Thoracic aorta (tissue), 2 donors: ENCODE results near the gene BEST1. TPM values are rescaled to one million over a fixed set of nuclear protein-coding genes. Genes with fewer than 3 reads are reported as not detected.
A peak's percentile ranks its signal among the peaks of the same experiment; 100 is the strongest.

Experiments used
- ATAC-seq: fragments of 150-250 bp; one replicate; pipeline ENCODE4 v1.8.0; 2017; ENCODE audit warnings: low read depth; ENCODE audit not compliant: insufficient number of reproducible peaks, low FRiP score
- DNase-seq: peaks from one replicate; pipeline ENCODE4 v3.0.0-alpha.2; 2020; ENCODE audit warnings: low spot score
- H3K27ac ChIP-seq, 2 donors: fragments of 200-600 bp; sonication (generic); 1 replicate in 1 of 2; 2 replicates in 1 of 2; pipeline ENCODE4 v1.5.1; 2016; ENCODE audit warnings: mild to moderate bottlenecking in 2 of 2, moderate library complexity in 2 of 2
- H3K27me3 ChIP-seq: fragments of 200-600 bp; sonication (generic); replicated peaks from 2 replicates; pipeline ENCODE4 v1.6.0; 2016; ENCODE audit warnings: mild to moderate bottlenecking; ENCODE audit not compliant: insufficient read depth
- H3K36me3 ChIP-seq: fragments of 200-600 bp; sonication (generic); one replicate; pipeline ENCODE4 v1.5.1; 2016
- H3K4me1 ChIP-seq, 2 donors: fragments of 200-600 bp; sonication (generic); 1 replicate in 1 of 2; 2 replicates in 1 of 2; pipeline versions ENCODE4 v1.5.1 to v1.6.0; 2016; ENCODE audit warnings: low read depth in 2 of 2, mild to moderate bottlenecking in 1 of 2; ENCODE audit not compliant: control insufficient read depth in 1 of 2
- H3K4me3 ChIP-seq: fragments of 200-600 bp; sonication (generic); 2 replicates; pipeline ENCODE4 v1.5.1; 2016; ENCODE audit warnings: mild to moderate bottlenecking
- H3K9me3 ChIP-seq: fragments of 200-600 bp; sonication (generic); 2 replicates; pipeline ENCODE4 v1.5.1; 2016
- CTCF ChIP-seq: fragments of 200-600 bp; sonication (generic); IDR thresholded peaks from one replicate; pipeline ENCODE4 v1.5.1; 2019; ENCODE audit warnings: antibody characterized with exemption
- total RNA-seq, 2 donors: library from RNA; depleted of rRNA; stranded (reverse); fragments of >200 nt; gene quantifications; one replicate each; pipeline versions ENCODE4 v1.1.0 to v1.2.3, GENCODE V29; 2016

The BEST1 gene
- total RNA-seq, 2 donors from 2014 or later: 4.7 to 8.0 TPM

- Histone ChIP-seq H3K27ac (no peak overlapping the region), H3K9me3 (no peaks in the 10 kb centered on the region), H3K27me3 (no peaks in the 10 kb centered on the region), H3K36me3 (peaks cover 4% of the 10 kb centered on the region), H3K4me1 (peaks cover 0 to 5% of the 10 kb centered on the region in 2 donors), H3K4me3 (no peak overlapping the region)
- ATAC-seq (no peak), DNase-seq (no peak)
- no peak for TF ChIP-seq CTCF
These were observed 37.6 kb upstream of the BEST1 start for GRCh38 chr11:61912530-61912898.

- Histone ChIP-seq H3K27ac (no peak overlapping the region), H3K4me3 (no peak overlapping the region), H3K36me3 (no peaks in the 10 kb centered on the region), H3K9me3 (no peaks in the 10 kb centered on the region), H3K4me1 (peaks cover 0 to 10% of the 10 kb centered on the region in 2 donors), H3K27me3 (no peaks in the 10 kb centered on the region)
- no peak for TF ChIP-seq CTCF
- no peak for DNase-seq
- no peak for ATAC-seq
These were observed 37.0 kb upstream of the BEST1 start for GRCh38 chr11:61912991-61913698.

GRCh38 chr11:61913699-61914395 is 36.3 kb upstream of the BEST1 start:
- TF ChIP-seq CTCF: no peak
- Histone ChIP-seq H3K36me3 (no peaks in the 10 kb centered on the region), H3K9me3 (no peaks in the 10 kb centered on the region), H3K27ac (no peak overlapping the region), H3K4me1 (peaks cover 0 to 14% of the 10 kb centered on the region in 2 donors), H3K27me3 (no peaks in the 10 kb centered on the region), H3K4me3 (no peak overlapping the region)
- no peak for ATAC-seq
- no peak for DNase-seq

- H3K27me3 ChIP-seq: no peaks in the 10 kb centered on the region
- peaks cover 0 to 9% of the 10 kb centered on the region in 2 donors for H3K4me1 ChIP-seq
- TF ChIP-seq CTCF: no peak
- DNase-seq (no peak), ATAC-seq (no peak)
- no peaks in the 10 kb centered on the region for H3K9me3 ChIP-seq
- no peak overlapping the region for H3K4me3 ChIP-seq
- no peaks in the 10 kb centered on the region for H3K36me3 ChIP-seq
- no peak overlapping the region for H3K27ac ChIP-seq
These were observed 35.5 kb upstream of the BEST1 start for GRCh38 chr11:61914471-61915171.

- peak overlapping the region; percentile 81 for H3K4me3 ChIP-seq
- H3K27ac ChIP-seq: peak overlapping the region; percentile 28 to 43
- DNase-seq (no peak), ATAC-seq (no peak)
- H3K9me3 ChIP-seq: no peaks in the 10 kb centered on the region
- no peaks in the 10 kb centered on the region for H3K36me3 ChIP-seq
- peaks cover 0 to 9% of the 10 kb centered on the region in 2 donors for H3K4me1 ChIP-seq
- no peak for TF ChIP-seq CTCF
- no peaks in the 10 kb centered on the region for H3K27me3 ChIP-seq
These were observed 33.3 kb upstream of the BEST1 start for GRCh38 chr11:61916737-61917333.
